ENCODE measurements around the gene COQ4.

Gene COQ4

DNA sequence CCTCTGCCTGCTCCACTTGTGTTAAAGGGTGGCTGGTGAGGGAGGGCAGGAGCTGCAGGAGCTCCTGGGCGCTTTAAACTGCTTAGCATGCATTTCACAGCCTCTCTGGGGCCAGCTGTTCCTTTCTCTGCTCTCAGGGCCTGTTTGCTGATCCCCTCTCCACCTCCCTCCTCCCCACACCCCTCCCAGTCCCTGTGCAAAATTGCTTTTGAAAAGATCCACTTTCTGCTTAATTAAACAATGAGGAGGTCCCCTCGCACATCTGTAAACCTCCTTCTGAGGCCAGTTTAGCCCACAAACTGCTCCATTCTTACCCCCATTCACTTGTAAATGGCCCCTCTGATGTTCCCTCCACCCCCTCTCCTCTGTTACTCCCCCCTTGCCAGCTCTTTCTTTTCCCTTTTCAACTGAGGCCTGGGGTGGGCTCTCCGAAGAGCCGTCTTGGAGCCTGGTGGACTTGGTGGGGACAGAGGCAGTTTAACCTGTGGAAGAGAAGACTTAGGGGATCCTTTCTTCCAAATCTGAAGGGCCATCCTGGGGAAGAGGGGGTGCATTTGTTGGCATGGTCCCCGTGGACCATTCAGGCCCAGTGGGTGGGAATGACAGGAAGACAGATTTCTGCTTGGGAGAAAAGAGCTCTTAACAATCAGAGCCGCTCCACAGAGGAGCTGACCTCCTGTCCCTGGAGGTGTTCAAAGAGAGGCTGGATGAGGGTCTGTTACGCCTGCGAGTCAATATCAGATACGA is 60.5 kb downstream of the COQ4 start:
- peak; percentile 70 for DNase-seq

Data from NCI-H524 treated with DMSO at 0.1 percent for 48 hours (cell line).